Keratinocyte (primary cell): ENCODE measurements around the gene RNF212.

ENCODE experiments used
- CTCF ChIP-seq, 3 experiments: IDR thresholded peaks in 1 of 3; conservative IDR thresholded peaks in 1 of 3; optimal IDR thresholded peaks in 1 of 3; 2 replicates in 2 of 3; 3 replicates in 1 of 3; pipeline versions ENCODE3 to v1.5.1; 2011; ENCODE audit warnings: low read length in 3 of 3, mild to moderate bottlenecking in 3 of 3, moderate library complexity in 2 of 3, control low read depth in 1 of 3, inconsistent platforms in 1 of 3; ENCODE audit not compliant: insufficient read depth in 2 of 3; ENCODE audit errors: extremely low read depth in 1 of 3
- EZH2 ChIP-seq: IDR thresholded peaks from one replicate; pipeline ENCODE4 v1.6.1; 2012; ENCODE audit warnings: inconsistent platforms, mild to moderate bottlenecking, low read length, moderate library complexity

DNA sequence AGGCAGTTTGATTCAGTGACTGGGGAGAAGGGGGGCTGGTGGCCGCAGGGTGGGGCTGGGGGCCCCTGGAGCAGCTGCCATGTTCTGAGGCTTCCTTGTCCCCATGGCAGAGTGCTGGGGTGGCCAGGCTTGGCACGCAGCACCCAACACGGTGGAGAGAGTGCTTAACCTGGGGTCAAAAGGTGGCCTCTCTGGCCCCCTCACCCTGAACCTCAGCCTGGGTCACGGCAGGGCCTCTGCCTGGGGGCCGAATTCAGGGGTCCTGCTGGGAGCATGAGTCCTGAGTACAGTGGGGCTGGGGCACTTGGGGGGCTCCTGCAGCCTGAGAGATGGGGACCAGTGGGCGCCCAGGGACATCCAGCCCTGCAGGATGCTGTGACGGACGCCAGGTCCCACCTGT is 82.0 kb downstream of the RNF212 start:
- TF ChIP-seq CTCF (optimal IDR thresholded peaks at IDR 0.05 in 1 of 3, IDR thresholded peaks at IDR 0.05 in 1 of 3, conservative IDR thresholded peaks at IDR 0.05 in 1 of 3; ENCODE audit: extremely low read depth in 1 of 3, insufficient read depth in 2 of 3, low read length in 3 of 3) (no peak), EZH2 (no peak)
